Measurements from ENCODE around the gene FSTL1. TPM values are rescaled to one million over a fixed set of nuclear protein-coding genes. Genes with fewer than 3 reads are reported as not detected.

FSTL1 gene
- polyA plus RNA-seq, 1 of the 3 experiments (the other 2 are of a cell fraction): 329 TPM

DNA sequence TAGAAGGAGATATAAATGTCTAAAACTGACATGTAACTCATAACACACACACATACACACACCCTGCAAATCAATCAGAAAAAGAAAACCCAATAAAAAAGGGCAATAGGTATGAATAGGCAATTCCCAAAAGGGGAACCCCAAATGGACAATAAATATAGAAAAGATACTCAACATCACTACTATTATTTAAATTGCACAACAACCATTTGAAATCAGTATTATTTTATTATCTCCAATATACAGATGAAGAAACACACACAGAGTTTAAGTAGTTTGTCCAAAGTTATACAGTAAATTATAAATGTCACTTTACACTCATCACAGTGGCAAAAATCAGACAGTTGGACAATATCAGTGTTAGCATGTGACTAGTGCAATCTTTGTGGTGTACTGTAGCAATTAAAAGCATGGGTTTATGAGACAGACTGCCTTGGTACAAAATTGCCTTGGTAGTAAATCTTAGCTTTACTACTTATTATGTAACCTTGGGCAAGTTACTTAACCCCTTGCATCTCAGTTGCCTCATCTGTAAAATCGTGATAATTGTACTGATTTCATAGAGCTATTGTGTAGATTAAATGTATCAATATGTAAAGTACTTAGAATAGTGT is 3.4 kb upstream of the FSTL1 start:
- Histone ChIP-seq H3F3A (replicated peaks; ENCODE audit: insufficient read depth) (peaks cover 4% of the 10 kb centered on the region), H3K4me1 (ENCODE audit: control insufficient read depth in 1 of 2, insufficient read depth in 2 of 2, low read depth in 1 of 2, low read length in 1 of 2) (peaks cover 0 to 5% of the 10 kb centered on the region in 2 experiments; a peak in 2 of 4 replicates), H3K9me3 (no peaks in the 10 kb centered on the region), H3K4me3 (ENCODE audit: low read depth in 2 of 2, low read length in 1 of 2) (no peak overlapping the region), H3K9ac (no peak overlapping the region), H3K27ac (ENCODE audit: low read depth in 2 of 2, low read length in 1 of 2) (no peak overlapping the region), H3K79me2 (ENCODE audit: insufficient read depth) (peaks cover 16% of the 10 kb centered on the region), H3K9me2 (no peaks in the 10 kb centered on the region), H4K20me1 (ENCODE audit: insufficient read depth) (no peaks in the 10 kb centered on the region), H3K27me3 (ENCODE audit: insufficient read depth) (no peaks in the 10 kb centered on the region), H3K36me3 (replicated peaks in 1 of 2; ENCODE audit: control insufficient read depth in 1 of 2, insufficient read depth in 2 of 2, low read length in 1 of 2) (peaks cover 0 to 5% of the 10 kb centered on the region in 2 experiments), H3K4me2 (no peak overlapping the region), H2AFZ (ENCODE audit: low read depth) (no peak overlapping the region)
- TF ChIP-seq TCF12 (IDR thresholded peaks at IDR 0.05): no peak
- TF ChIP-seq TEAD4 (IDR thresholded peaks at IDR 0.05; ENCODE audit: borderline replicate concordance, insufficient read depth): no peak
- TF ChIP-seq, protein P1, sequence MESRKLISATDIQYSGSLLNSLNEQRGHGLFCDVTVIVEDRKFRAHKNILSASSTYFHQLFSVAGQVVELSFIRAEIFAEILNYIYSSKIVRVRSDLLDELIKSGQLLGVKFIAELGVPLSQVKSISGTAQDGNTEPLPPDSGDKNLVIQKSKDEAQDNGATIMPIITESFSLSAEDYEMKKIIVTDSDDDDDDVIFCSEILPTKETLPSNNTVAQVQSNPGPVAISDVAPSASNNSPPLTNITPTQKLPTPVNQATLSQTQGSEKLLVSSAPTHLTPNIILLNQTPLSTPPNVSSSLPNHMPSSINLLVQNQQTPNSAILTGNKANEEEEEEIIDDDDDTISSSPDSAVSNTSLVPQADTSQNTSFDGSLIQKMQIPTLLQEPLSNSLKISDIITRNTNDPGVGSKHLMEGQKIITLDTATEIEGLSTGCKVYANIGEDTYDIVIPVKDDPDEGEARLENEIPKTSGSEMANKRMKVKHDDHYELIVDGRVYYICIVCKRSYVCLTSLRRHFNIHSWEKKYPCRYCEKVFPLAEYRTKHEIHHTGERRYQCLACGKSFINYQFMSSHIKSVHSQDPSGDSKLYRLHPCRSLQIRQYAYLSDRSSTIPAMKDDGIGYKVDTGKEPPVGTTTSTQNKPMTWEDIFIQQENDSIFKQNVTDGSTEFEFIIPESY (IDR thresholded peaks at IDR 0.05; ENCODE audit: borderline replicate concordance, low read depth): no peak
- no peak for TF ChIP-seq GATA2 (CRISPR knock-in tag; IDR thresholded peaks at IDR 0.05)
- TF ChIP-seq SMC3 (IDR thresholded peaks at IDR 0.05; ENCODE audit: low read depth, low read length): no peak
- TF ChIP-seq MEF2A (IDR thresholded peaks at IDR 0.05; ENCODE audit: borderline replicate concordance, low read depth): no peak
- TF ChIP-seq, protein P2, sequence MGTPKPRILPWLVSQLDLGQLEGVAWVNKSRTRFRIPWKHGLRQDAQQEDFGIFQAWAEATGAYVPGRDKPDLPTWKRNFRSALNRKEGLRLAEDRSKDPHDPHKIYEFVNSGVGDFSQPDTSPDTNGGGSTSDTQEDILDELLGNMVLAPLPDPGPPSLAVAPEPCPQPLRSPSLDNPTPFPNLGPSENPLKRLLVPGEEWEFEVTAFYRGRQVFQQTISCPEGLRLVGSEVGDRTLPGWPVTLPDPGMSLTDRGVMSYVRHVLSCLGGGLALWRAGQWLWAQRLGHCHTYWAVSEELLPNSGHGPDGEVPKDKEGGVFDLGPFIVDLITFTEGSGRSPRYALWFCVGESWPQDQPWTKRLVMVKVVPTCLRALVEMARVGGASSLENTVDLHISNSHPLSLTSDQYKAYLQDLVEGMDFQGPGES (IDR thresholded peaks at IDR 0.05; ENCODE audit: low read depth, low read length): no peak
- no peak for TF ChIP-seq RAD21 (IDR thresholded peaks at IDR 0.05; ENCODE audit: low read length)
- TF ChIP-seq, protein P3, sequence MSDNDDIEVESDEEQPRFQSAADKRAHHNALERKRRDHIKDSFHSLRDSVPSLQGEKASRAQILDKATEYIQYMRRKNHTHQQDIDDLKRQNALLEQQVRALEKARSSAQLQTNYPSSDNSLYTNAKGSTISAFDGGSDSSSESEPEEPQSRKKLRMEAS (IDR thresholded peaks at IDR 0.05; ENCODE audit: low read depth): no peak
- 44% methylated on average over 1 of the region's 1 CpG for WGBS (ENCODE audit: low lambda C conversion rate)
- no peak for DNase-seq
- ChIA-PET POLR2A (no interaction called here), CTCF (interaction anchor here (1.2 kb wide), 1 partner anchor 7 kb away, joined by 3 read pairs; no protein-coding TSS in a partner anchor)

DNA sequence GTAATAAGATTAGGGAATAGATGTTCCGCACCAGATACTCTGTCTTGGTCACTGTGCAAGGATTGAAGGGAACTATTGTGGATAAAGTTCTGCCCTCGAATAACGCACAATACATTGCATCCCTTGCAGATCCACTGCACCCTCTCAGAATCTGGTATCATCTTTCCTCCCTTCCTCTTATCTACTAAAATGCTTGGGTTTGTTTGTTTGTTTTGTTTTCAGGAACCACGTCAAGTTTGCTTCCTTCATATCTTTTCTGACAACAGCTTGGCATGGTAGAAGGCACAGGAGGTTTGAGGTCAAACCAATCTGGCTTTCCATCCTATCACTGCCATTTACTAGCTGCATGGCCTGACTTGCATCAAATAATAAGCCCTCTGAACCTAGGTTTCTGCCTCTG is 2.0 kb upstream of the FSTL1 start:
- ChIA-PET CTCF (interaction anchor here (1.0 to 1.2 kb wide), 2 partner anchors 9 to 36 kb away, joined by 3 read pairs; no protein-coding TSS in a partner anchor), POLR2A (no interaction called here)
- DNase-seq: no peak
- H3K4me3 ChIP-seq (ENCODE audit: low read depth in 2 of 2, low read length in 1 of 2): no peak overlapping the region
- no peaks in the 10 kb centered on the region for H3K9me2 ChIP-seq
- 85% methylated on average over 4 of the region's 4 CpGs for WGBS (ENCODE audit: low lambda C conversion rate)
- peaks cover 8% of the 10 kb centered on the region for H3F3A ChIP-seq (replicated peaks; ENCODE audit: insufficient read depth)
- H3K4me2 ChIP-seq: no peak overlapping the region
- H3K4me1 ChIP-seq (ENCODE audit: control insufficient read depth in 1 of 2, insufficient read depth in 2 of 2, low read depth in 1 of 2, low read length in 1 of 2): peaks cover 8 to 13% of the 10 kb centered on the region in 2 experiments
- peaks cover 30% of the 10 kb centered on the region for H3K79me2 ChIP-seq (ENCODE audit: insufficient read depth)
- no peaks in the 10 kb centered on the region for H3K9me3 ChIP-seq
- H3K27ac ChIP-seq (ENCODE audit: low read depth in 2 of 2, low read length in 1 of 2): no peak overlapping the region
- no peaks in the 10 kb centered on the region for H3K27me3 ChIP-seq (ENCODE audit: insufficient read depth)
- H4K20me1 ChIP-seq (ENCODE audit: insufficient read depth): peaks cover 13% of the 10 kb centered on the region
- H2AFZ ChIP-seq (ENCODE audit: low read depth): no peak overlapping the region
- peaks cover 0 to 17% of the 10 kb centered on the region in 2 experiments for H3K36me3 ChIP-seq (replicated peaks in 1 of 2; ENCODE audit: control insufficient read depth in 1 of 2, insufficient read depth in 2 of 2, low read length in 1 of 2)
- H3K9ac ChIP-seq: no peak overlapping the region
- TF ChIP-seq, protein P4, sequence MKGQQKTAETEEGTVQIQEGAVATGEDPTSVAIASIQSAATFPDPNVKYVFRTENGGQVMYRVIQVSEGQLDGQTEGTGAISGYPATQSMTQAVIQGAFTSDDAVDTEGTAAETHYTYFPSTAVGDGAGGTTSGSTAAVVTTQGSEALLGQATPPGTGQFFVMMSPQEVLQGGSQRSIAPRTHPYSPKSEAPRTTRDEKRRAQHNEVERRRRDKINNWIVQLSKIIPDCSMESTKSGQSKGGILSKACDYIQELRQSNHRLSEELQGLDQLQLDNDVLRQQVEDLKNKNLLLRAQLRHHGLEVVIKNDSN (IDR thresholded peaks at IDR 0.05; ENCODE audit: borderline replicate concordance, low read depth): no peak
- TF ChIP-seq EP300 (IDR thresholded peaks at IDR 0.05; ENCODE audit: borderline replicate concordance in 1 of 2, low read depth in 1 of 2, low read length in 1 of 2) (no peak), CHD2 (IDR thresholded peaks at IDR 0.05; ENCODE audit: low read length, partially characterized antibody) (no peak), TEAD4 (IDR thresholded peaks at IDR 0.05; ENCODE audit: borderline replicate concordance, insufficient read depth) (no peak), FOXM1 (IDR thresholded peaks at IDR 0.05; ENCODE audit: low read depth) (no peak), POLR2AphosphoS5 (IDR thresholded peaks at IDR 0.05; ENCODE audit: low read depth, low read length) (no peak), TAF1 (IDR thresholded peaks at IDR 0.05; ENCODE audit: borderline replicate concordance, low read depth, low read length) (no peak)
- TF ChIP-seq, protein P5, sequence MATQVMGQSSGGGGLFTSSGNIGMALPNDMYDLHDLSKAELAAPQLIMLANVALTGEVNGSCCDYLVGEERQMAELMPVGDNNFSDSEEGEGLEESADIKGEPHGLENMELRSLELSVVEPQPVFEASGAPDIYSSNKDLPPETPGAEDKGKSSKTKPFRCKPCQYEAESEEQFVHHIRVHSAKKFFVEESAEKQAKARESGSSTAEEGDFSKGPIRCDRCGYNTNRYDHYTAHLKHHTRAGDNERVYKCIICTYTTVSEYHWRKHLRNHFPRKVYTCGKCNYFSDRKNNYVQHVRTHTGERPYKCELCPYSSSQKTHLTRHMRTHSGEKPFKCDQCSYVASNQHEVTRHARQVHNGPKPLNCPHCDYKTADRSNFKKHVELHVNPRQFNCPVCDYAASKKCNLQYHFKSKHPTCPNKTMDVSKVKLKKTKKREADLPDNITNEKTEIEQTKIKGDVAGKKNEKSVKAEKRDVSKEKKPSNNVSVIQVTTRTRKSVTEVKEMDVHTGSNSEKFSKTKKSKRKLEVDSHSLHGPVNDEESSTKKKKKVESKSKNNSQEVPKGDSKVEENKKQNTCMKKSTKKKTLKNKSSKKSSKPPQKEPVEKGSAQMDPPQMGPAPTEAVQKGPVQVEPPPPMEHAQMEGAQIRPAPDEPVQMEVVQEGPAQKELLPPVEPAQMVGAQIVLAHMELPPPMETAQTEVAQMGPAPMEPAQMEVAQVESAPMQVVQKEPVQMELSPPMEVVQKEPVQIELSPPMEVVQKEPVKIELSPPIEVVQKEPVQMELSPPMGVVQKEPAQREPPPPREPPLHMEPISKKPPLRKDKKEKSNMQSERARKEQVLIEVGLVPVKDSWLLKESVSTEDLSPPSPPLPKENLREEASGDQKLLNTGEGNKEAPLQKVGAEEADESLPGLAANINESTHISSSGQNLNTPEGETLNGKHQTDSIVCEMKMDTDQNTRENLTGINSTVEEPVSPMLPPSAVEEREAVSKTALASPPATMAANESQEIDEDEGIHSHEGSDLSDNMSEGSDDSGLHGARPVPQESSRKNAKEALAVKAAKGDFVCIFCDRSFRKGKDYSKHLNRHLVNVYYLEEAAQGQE (IDR thresholded peaks at IDR 0.05; ENCODE audit: low read depth, low read length): no peak
- TF ChIP-seq, protein P1 (IDR thresholded peaks at IDR 0.05; ENCODE audit: borderline replicate concordance, low read depth): no peak

Measured in SK-N-SH (cell line).